ENCODE measurements around the gene RUNX2. TPM values are rescaled to one million over a fixed set of nuclear protein-coding genes. Genes with fewer than 3 reads are reported as not detected.

The RUNX2 gene
- polyA plus RNA-seq, 1 donor (not counting 4 experiments of a cell fraction or from before 2014, with no cell fraction given), result 1.4 TPM

GRCh38 chr6:45545416-45545815, 217.3 kb downstream of the RUNX2 start:
- no peak overlapping the region for H2AFZ ChIP-seq (ENCODE audit: control insufficient read depth, low read length)
- FAIRE-seq, result no peak

GRCh38 chr6:45548657-45549515, 220.8 kb downstream of the RUNX2 start:
- no peak overlapping the region for H3K9ac ChIP-seq (ENCODE audit: control insufficient read depth, extremely low read depth, insufficient read depth, low read length)
- no peak for DNase-seq (ENCODE audit: low read depth, low spot score)
- no peaks in the 10 kb centered on the region for H4K20me1 ChIP-seq (ENCODE audit: control insufficient read depth, extremely low read depth, insufficient read depth, low read length)
- dilution Hi-C loops (cut with MboI; ENCODE audit: extremely low pct_ligation_motif_present, low sequenced_read_pairs), result no loop called here
- no peak overlapping the region for H3K27ac ChIP-seq (ENCODE audit: control insufficient read depth, insufficient read depth, low read length)
- H3K9me1 ChIP-seq (ENCODE audit: control insufficient read depth, extremely low read depth, insufficient read depth, low read length), result no peaks in the 10 kb centered on the region
- no peaks in the 10 kb centered on the region for H3K79me2 ChIP-seq (ENCODE audit: control insufficient read depth, insufficient read depth, low read length)
- TF ChIP-seq, protein P1, sequence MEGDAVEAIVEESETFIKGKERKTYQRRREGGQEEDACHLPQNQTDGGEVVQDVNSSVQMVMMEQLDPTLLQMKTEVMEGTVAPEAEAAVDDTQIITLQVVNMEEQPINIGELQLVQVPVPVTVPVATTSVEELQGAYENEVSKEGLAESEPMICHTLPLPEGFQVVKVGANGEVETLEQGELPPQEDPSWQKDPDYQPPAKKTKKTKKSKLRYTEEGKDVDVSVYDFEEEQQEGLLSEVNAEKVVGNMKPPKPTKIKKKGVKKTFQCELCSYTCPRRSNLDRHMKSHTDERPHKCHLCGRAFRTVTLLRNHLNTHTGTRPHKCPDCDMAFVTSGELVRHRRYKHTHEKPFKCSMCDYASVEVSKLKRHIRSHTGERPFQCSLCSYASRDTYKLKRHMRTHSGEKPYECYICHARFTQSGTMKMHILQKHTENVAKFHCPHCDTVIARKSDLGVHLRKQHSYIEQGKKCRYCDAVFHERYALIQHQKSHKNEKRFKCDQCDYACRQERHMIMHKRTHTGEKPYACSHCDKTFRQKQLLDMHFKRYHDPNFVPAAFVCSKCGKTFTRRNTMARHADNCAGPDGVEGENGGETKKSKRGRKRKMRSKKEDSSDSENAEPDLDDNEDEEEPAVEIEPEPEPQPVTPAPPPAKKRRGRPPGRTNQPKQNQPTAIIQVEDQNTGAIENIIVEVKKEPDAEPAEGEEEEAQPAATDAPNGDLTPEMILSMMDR (optimal IDR thresholded peaks at IDR 0.05 in 1 of 3, IDR thresholded peaks at IDR 0.05 in 1 of 3, conservative IDR thresholded peaks at IDR 0.05 in 1 of 3; ENCODE audit: extremely low read depth in 1 of 3, insufficient read depth in 2 of 3, low read length in 3 of 3), result no peak
- TF ChIP-seq EZH2 (IDR thresholded peaks at IDR 0.05; ENCODE audit: low read length), result no peak
- H3K4me3 ChIP-seq (ENCODE audit: control insufficient read depth in 2 of 3, extremely low read depth in 1 of 3, insufficient read depth in 2 of 3, low read depth in 1 of 3, low read length in 3 of 3), result no peak overlapping the region
- H3K9me3 ChIP-seq (ENCODE audit: control insufficient read depth, low read depth, low read length), result no peaks in the 10 kb centered on the region
- no peak overlapping the region for H3K4me2 ChIP-seq (ENCODE audit: control insufficient read depth, extremely low read depth, insufficient read depth, low read depth, low read length)
- no peak for FAIRE-seq
- no peaks in the 10 kb centered on the region for H3K27me3 ChIP-seq (ENCODE audit: control insufficient read depth, extremely low read depth, insufficient read depth, low read length)
- H3K36me3 ChIP-seq (ENCODE audit: control insufficient read depth in 2 of 2, extremely low read depth in 1 of 2, insufficient read depth in 2 of 2, low read length in 2 of 2), result peaks cover 0 to 4% of the 10 kb centered on the region in 2 experiments
- no peak overlapping the region for H2AFZ ChIP-seq (ENCODE audit: control insufficient read depth, low read length)
- peaks cover under 1% of the 10 kb centered on the region for H3K4me1 ChIP-seq (ENCODE audit: control insufficient read depth, extremely low read depth, insufficient read depth, low read length)

More at GRCh38 chr6:45545416-45545815, 217.3 kb downstream of the RUNX2 start:
- Histone ChIP-seq H3K27ac (ENCODE audit: control insufficient read depth, insufficient read depth, low read length) (no peak overlapping the region), H4K20me1 (ENCODE audit: control insufficient read depth, extremely low read depth, insufficient read depth, low read length) (no peaks in the 10 kb centered on the region), H3K9me3 (ENCODE audit: control insufficient read depth, low read depth, low read length) (no peaks in the 10 kb centered on the region), H3K4me3 (ENCODE audit: control insufficient read depth in 2 of 3, extremely low read depth in 1 of 3, insufficient read depth in 2 of 3, low read depth in 1 of 3, low read length in 3 of 3) (no peak overlapping the region), H3K4me2 (ENCODE audit: control insufficient read depth, extremely low read depth, insufficient read depth, low read depth, low read length) (no peak overlapping the region), H3K79me2 (ENCODE audit: control insufficient read depth, insufficient read depth, low read length) (no peaks in the 10 kb centered on the region), H3K27me3 (ENCODE audit: control insufficient read depth, extremely low read depth, insufficient read depth, low read length) (no peaks in the 10 kb centered on the region), H3K4me1 (ENCODE audit: control insufficient read depth, extremely low read depth, insufficient read depth, low read length) (peaks cover 9% of the 10 kb centered on the region), H3K9ac (ENCODE audit: control insufficient read depth, extremely low read depth, insufficient read depth, low read length) (no peak overlapping the region), H3K36me3 (ENCODE audit: control insufficient read depth in 2 of 2, extremely low read depth in 1 of 2, insufficient read depth in 2 of 2, low read length in 2 of 2) (peaks cover 0 to 4% of the 10 kb centered on the region in 2 experiments), H3K9me1 (ENCODE audit: control insufficient read depth, extremely low read depth, insufficient read depth, low read length) (no peaks in the 10 kb centered on the region)
- TF ChIP-seq, protein P1 (optimal IDR thresholded peaks at IDR 0.05 in 1 of 3, IDR thresholded peaks at IDR 0.05 in 1 of 3, conservative IDR thresholded peaks at IDR 0.05 in 1 of 3; ENCODE audit: extremely low read depth in 1 of 3, insufficient read depth in 2 of 3, low read length in 3 of 3), result no peak
- no peak for TF ChIP-seq EZH2 (IDR thresholded peaks at IDR 0.05; ENCODE audit: low read length)
- dilution Hi-C loops (cut with MboI; ENCODE audit: extremely low pct_ligation_motif_present, low sequenced_read_pairs), result no loop called here
- DNase-seq (ENCODE audit: low read depth, low spot score), result no peak
